HepG2 (cell line): ENCODE results near the gene FKBP1B. TPM values are rescaled to one million over a fixed set of nuclear protein-coding genes. Genes with fewer than 3 reads are reported as not detected.

Experiments
- ATAC-seq: fragments of 200-7000 bp; cut with Tn5 transposase; 3 replicates; pipeline ENCODE4 v1.9.1; 2020; ENCODE audit warnings: mild to moderate bottlenecking, moderate library complexity
- BruUV-seq: library from RNA; stranded (reverse); fragments of 400-500 nt; replicated peaks from 2 replicates; lab custom pipeline; 2021; lab: Mats Ljungman, UMichigan
- CTCF ChIA-PET: fragments of 300-600 bp; formaldehyde crosslinking; extraction: SDS; loops from one replicate; lab custom pipeline; 2021; ENCODE audit warnings: low total read pairs, inconsistent platforms, low intra/inter-chr PET ratio; lab: Yijun Ruan, JAX
- POLR2A ChIA-PET: fragments of 350-600 bp; sonication (Branson Sonifier 250); formaldehyde crosslinking; loops from one replicate; lab custom pipeline; 2020; ENCODE audit warnings: antibody characterized with exemption, inconsistent platforms; lab: Yijun Ruan, JAX
- DNase-seq: peaks from one replicate; pipeline ENCODE4 v3.0.0-alpha.2; 2015; ENCODE audit warnings: low spot score
- FAIRE-seq: peaks from 3 replicates; lab custom pipeline; 2011; peaks lifted over from hg19 to GRCh38; lab: Jason Lieb, UNC
- H2AFZ ChIP-seq: one replicate; pipeline ENCODE4 v1.6.1; 2011; ENCODE audit warnings: low read length, inconsistent platforms
- H3K27ac ChIP-seq: fragments of 300-600 bp; 3 replicates; pipeline ENCODE4 v1.8.0; 2011; ENCODE audit warnings: mixed run types, mild to moderate bottlenecking, mixed read lengths, low read length, inconsistent platforms; ENCODE audit not compliant: insufficient read depth; ENCODE audit errors: extremely low read length
- H3K27me3 ChIP-seq, 2 experiments: fragments of 200-600 bp in 1 of 2; 2 replicates in 1 of 2; 3 replicates in 1 of 2; pipeline versions ENCODE4 v1.6.0 to v1.8.0; 2011; ENCODE audit warnings: low read length in 2 of 2, mild to moderate bottlenecking in 2 of 2, moderate library complexity in 2 of 2, inconsistent platforms in 1 of 2; ENCODE audit not compliant: insufficient read depth in 2 of 2, control insufficient read depth in 1 of 2
- H3K36me3 ChIP-seq, 2 experiments: fragments of 200-600 bp in 1 of 2; replicated peaks in 1 of 2; 2 replicates in 1 of 2; 3 replicates in 1 of 2; pipeline versions ENCODE4 v1.5.1 to v1.8.0; 2011; ENCODE audit warnings: low read length in 2 of 2, inconsistent platforms in 1 of 2; ENCODE audit not compliant: insufficient read depth in 2 of 2, control insufficient read depth in 1 of 2
- H3K4me1 ChIP-seq: 2 replicates; pipeline ENCODE4 v1.5.1; 2012; ENCODE audit warnings: low read length, inconsistent platforms; ENCODE audit not compliant: insufficient read depth
- H3K4me2 ChIP-seq: 2 replicates; pipeline ENCODE4 v1.6.0; 2011; ENCODE audit warnings: low read depth, low read length, inconsistent platforms
- H3K4me3 ChIP-seq, 3 experiments: fragments of 200-600 bp in 1 of 3; sonication (generic), shearing (Covaris generic) in 1 of 3; replicated peaks in 1 of 3; 2 replicates each; pipeline ENCODE4 v1.5.1; 2011 to 2016; ENCODE audit warnings: low read length in 3 of 3, inconsistent platforms in 2 of 3, low read depth in 2 of 3, mild to moderate bottlenecking in 2 of 3, control low read depth in 1 of 3, mixed read lengths in 1 of 3; ENCODE audit not compliant: insufficient read depth in 1 of 3
- H3K79me2 ChIP-seq: one replicate; pipeline ENCODE4 v1.6.1; 2011; ENCODE audit warnings: low read length, inconsistent platforms; ENCODE audit not compliant: insufficient read depth
- H3K9ac ChIP-seq: 2 replicates; pipeline ENCODE4 v1.6.0; 2011; ENCODE audit warnings: mild to moderate bottlenecking, low read depth, low read length, inconsistent platforms; ENCODE audit not compliant: insufficient read depth
- H3K9me3 ChIP-seq: 2 replicates; pipeline ENCODE4 v1.5.1; 2012; ENCODE audit warnings: mild to moderate bottlenecking, low read length
- H4K20me1 ChIP-seq: 2 replicates; pipeline ENCODE4 v1.6.0; 2011; ENCODE audit warnings: inconsistent platforms, mild to moderate bottlenecking, low read length, moderate library complexity; ENCODE audit not compliant: insufficient read depth
- DR1 ChIP-seq: sonication (generic); formaldehyde crosslinking; IDR thresholded peaks from 2 replicates; pipeline ENCODE4 v1.8.0; 2021; ENCODE audit warnings: mild to moderate bottlenecking, missing genetic modification reagents, inconsistent platforms
- ETS1 ChIP-seq: sonication (generic); formaldehyde crosslinking; IDR thresholded peaks from 2 replicates; pipeline ENCODE4 v1.4.0; 2020; ENCODE audit warnings: missing genetic modification reagents
- MBNL3 ChIP-seq: fragments of 250-450 bp; sonication (Bioruptor Pico); conservative IDR thresholded peaks from 2 replicates; pipeline ENCODE4 v1.8.0; 2022; ENCODE audit warnings: mild to moderate bottlenecking, inconsistent platforms
- MXI1 ChIP-seq: IDR thresholded peaks from 3 replicates; pipeline ENCODE4 v1.6.1; 2012; ENCODE audit warnings: low read depth, low read length, inconsistent platforms, borderline replicate concordance
- NR2F6 ChIP-seq, 2 experiments: IDR thresholded peaks; 2 replicates each; pipeline ENCODE4 v1.6.1; 2016; ENCODE audit warnings: antibody characterized with exemption in 1 of 2, mild to moderate bottlenecking in 1 of 2
- PHF5A ChIP-seq: IDR thresholded peaks from one replicate; pipeline ENCODE4 v1.6.1; 2018; ENCODE audit warnings: low read depth, missing genetic modification reagents; ENCODE audit not compliant: unreplicated experiment
- RAD51 ChIP-seq: fragments of 450-650 bp; IDR thresholded peaks from 2 replicates; pipeline ENCODE4 v1.6.1; 2016; ENCODE audit warnings: borderline replicate concordance
- SAP130 ChIP-seq: IDR thresholded peaks from 2 replicates; pipeline ENCODE4 v1.6.1; 2016; ENCODE audit warnings: low read depth
- SMARCE1 ChIP-seq: fragments of 450-650 bp; IDR thresholded peaks from 2 replicates; pipeline ENCODE4 v1.6.1; 2017; ENCODE audit warnings: borderline replicate concordance
- TBL1XR1 ChIP-seq: fragments of 150-350 bp; IDR thresholded peaks from 2 replicates; pipeline ENCODE4 v1.6.1; 2014; ENCODE audit warnings: borderline replicate concordance, low read length; ENCODE audit not compliant: partially characterized antibody
- ZBTB20 ChIP-seq: sonication (generic); formaldehyde crosslinking; IDR thresholded peaks from 2 replicates; pipeline ENCODE4 v1.8.1; 2023; ENCODE audit warnings: missing genetic modification reagents, low read depth, mild to moderate bottlenecking, borderline replicate concordance
- ZFP37 ChIP-seq: sonication (generic); formaldehyde crosslinking; IDR thresholded peaks from 2 replicates; pipeline ENCODE4 v1.4.0; 2020; ENCODE audit warnings: missing genetic modification reagents, borderline replicate concordance
- ZMYM4 ChIP-seq: sonication (generic); formaldehyde crosslinking; IDR thresholded peaks from 2 replicates; pipeline ENCODE4 v1.8.1; 2023; ENCODE audit warnings: mild to moderate bottlenecking, missing genetic modification reagents
- ZNF10 ChIP-seq: sonication (generic); formaldehyde crosslinking; IDR thresholded peaks from 2 replicates; pipeline ENCODE4 v1.4.0; 2020; ENCODE audit warnings: mild to moderate bottlenecking, low read depth, missing genetic modification reagents, borderline replicate concordance
- ZNF484 ChIP-seq: sonication (generic); formaldehyde crosslinking; IDR thresholded peaks from 2 replicates; pipeline ENCODE4 v1.5.1; 2020; ENCODE audit warnings: mild to moderate bottlenecking, low read depth, missing genetic modification reagents, borderline replicate concordance
- ZNF737 ChIP-seq: sonication (generic); formaldehyde crosslinking; IDR thresholded peaks from 2 replicates; pipeline ENCODE4 v1.5.0; 2020; ENCODE audit warnings: missing genetic modification reagents, mild to moderate bottlenecking, borderline replicate concordance
- ZZZ3 ChIP-seq: sonication (generic); formaldehyde crosslinking; IDR thresholded peaks from 2 replicates; pipeline ENCODE4 v1.4.0; 2020; ENCODE audit warnings: missing genetic modification reagents, mild to moderate bottlenecking, borderline replicate concordance
- WGBS: methylation state at CpG from one replicate; pipeline ENCODE4 v1.1.6; 2017; ENCODE audit warnings: low lambda C conversion rate; 5-methylcytosine and 5-hydroxymethylcytosine counted together
- in situ Hi-C: cut with HindIII; loops from 2 replicates; pipeline ENCODE4 v1.10.0; 2017; ENCODE audit warnings: low pct_unique_long_range_greater_than_20kb; ENCODE audit not compliant: extremely low pct_ligation_motif_present
- intact Hi-C: fragments of 100-400 bp; cut with micrococcal nuclease; formaldehyde crosslinking; loops from one replicate; pipeline ENCODE4 v1.10.0; 2022; ENCODE audit not compliant: unreplicated experiment
- polyA plus RNA-seq, 8 experiments: library from polyadenylated mRNA; depleted of rRNA in 3 of 8; stranded (reverse) in 7 of 8; unstranded in 1 of 8; fragments of >200 nt; fragmentation: Illumina TruSeq in 4 of 8; extraction: Trizol in 4 of 8; gene quantifications; 2 replicates each; pipeline versions ENCODE4 v1.2.1 to v1.2.3, GENCODE V29; 2011 to 2016; ENCODE audit warnings: low read depth in 4 of 8, missing spikeins in 1 of 8, mixed read lengths in 1 of 8; ENCODE audit not compliant: insufficient read depth in 1 of 8
- total RNA-seq, 5 experiments: library from RNA; depleted of rRNA; stranded (reverse); fragments of >200 nt; fragmentation: Illumina TruSeq; extraction: Trizol; gene quantifications; 2 replicates each; pipeline ENCODE4 v1.2.3, GENCODE V29; 2016; ENCODE audit warnings: low read depth in 1 of 5
- TF ChIP-seq, protein P1 (sequence below): sonication (generic); formaldehyde crosslinking; IDR thresholded peaks from 2 replicates; pipeline ENCODE4 v1.5.1; 2020; ENCODE audit warnings: mild to moderate bottlenecking, missing genetic modification reagents, moderate library complexity

Gene FKBP1B
- total and polyA plus RNA-seq, 2 of the 13 experiments (the other 11 are each of a cell fraction or from before 2014, with no cell fraction given) = 35.2 to 96.3 TPM

- TF ChIP-seq, protein P1, sequence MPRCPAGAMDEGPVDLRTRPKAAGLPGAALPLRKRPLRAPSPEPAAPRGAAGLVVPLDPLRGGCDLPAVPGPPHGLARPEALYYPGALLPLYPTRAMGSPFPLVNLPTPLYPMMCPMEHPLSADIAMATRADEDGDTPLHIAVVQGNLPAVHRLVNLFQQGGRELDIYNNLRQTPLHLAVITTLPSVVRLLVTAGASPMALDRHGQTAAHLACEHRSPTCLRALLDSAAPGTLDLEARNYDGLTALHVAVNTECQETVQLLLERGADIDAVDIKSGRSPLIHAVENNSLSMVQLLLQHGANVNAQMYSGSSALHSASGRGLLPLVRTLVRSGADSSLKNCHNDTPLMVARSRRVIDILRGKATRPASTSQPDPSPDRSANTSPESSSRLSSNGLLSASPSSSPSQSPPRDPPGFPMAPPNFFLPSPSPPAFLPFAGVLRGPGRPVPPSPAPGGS (CRISPR knock-in tag) = no peak
- TF ChIP-seq TBL1XR1 (no peak), ZFP37 (CRISPR knock-in tag) (no peak)
- TF ChIP-seq, all 625 proteins: peak for 0
Measured at GRCh38 chr2:24007693-24008092, 41.8 kb upstream of the FKBP1B start (continued).

DNA sequence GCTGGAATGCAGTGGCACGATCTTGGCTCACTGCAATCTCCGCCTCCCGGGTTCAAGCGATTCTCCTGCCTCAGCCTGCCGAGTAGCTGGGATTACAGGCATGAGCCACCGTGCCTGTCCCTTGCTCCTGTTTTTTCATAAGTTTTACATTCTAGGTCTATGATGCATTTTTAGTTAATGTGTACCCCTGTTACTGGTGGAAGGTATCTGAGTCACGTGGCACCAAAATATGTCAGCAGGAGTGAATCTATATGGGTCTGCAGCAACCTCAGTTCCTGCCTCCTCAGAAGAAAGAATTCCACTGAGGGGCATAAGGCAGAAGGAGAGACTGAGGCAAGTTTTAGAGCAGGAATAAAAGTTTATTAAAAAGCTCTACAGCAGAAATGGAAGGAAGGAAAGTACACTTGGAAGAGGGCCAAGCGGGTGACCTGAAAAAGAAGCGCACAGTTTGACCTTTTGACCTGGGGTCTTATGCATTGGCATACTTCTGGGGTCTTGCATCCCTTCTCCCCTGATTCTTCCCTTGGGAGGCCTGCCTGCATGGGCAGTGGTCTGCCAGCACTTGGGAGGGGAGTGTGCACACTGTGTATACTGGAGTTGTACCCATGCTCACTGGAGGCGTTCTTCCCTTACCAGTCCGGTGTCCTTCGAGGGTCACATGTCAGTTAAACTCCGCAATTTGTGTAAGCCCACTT lies 40.7 kb upstream of the FKBP1B start:
- H4K20me1 ChIP-seq = no peaks in the 10 kb centered on the region
- no peaks in the 10 kb centered on the region for H3K27me3 ChIP-seq
- H3K4me1 ChIP-seq = peaks cover 31% of the 10 kb centered on the region
- H3K79me2 ChIP-seq = no peaks in the 10 kb centered on the region
- in situ Hi-C loops (no loop called here), intact Hi-C loops (no loop called here)
- WGBS = 34% methylated on average over 13 of the region's 13 CpGs
- H3K4me3 ChIP-seq = peak overlapping the region in 1 of 3 experiments; percentile 51; a peak in 1 of 6 replicates
- H3K9ac ChIP-seq = peak overlapping the region; percentile 3; the same call in 1 of the 2 replicates
- peak; percentile 50 for ATAC-seq
- no peaks in the 10 kb centered on the region for H3K9me3 ChIP-seq
- BruUV-seq = no TSS peak
- DNase-seq = peak; percentile 36
- ChIA-PET CTCF (interaction anchor here (0.7 kb wide), 1 partner anchor 167 kb away, joined by 3 read pairs; no protein-coding TSS in a partner anchor), POLR2A (interaction anchor here (2.3 kb wide), 1 partner anchor 39 kb away, joined by 7 read pairs; the partner anchor contains the start of gene WDCP)
- no peak overlapping the region for H3K27ac ChIP-seq
- H3K36me3 ChIP-seq = no peaks in the 10 kb centered on the region
- FAIRE-seq = no peak
- no peak overlapping the region for H2AFZ ChIP-seq
- H3K4me2 ChIP-seq = peak overlapping the region; percentile 73
- no peak for TF ChIP-seq MXI1
- no peak for TF ChIP-seq ZZZ3 (CRISPR knock-in tag)
- peak; percentile 17; the same call in 1 of the 2 replicates for TF ChIP-seq ZBTB20 (CRISPR knock-in tag)
- TF ChIP-seq DR1 (CRISPR knock-in tag) = no peak
- no peak for TF ChIP-seq ZNF10 (CRISPR knock-in tag)
- TF ChIP-seq SAP130 (CRISPR knock-in tag) = peak; percentile 12; the same call in 1 of the 2 replicates
- no peak for TF ChIP-seq MBNL3 (CRISPR knock-in tag)
- TF ChIP-seq RAD51 = peak; percentile 45; the same call in 1 of the 2 replicates
- no peak for TF ChIP-seq SMARCE1
- no peak for TF ChIP-seq ETS1 (CRISPR knock-in tag)
- no peak for TF ChIP-seq ZNF737 (CRISPR knock-in tag)
- no peak for TF ChIP-seq ZMYM4 (CRISPR knock-in tag)
- no peak for TF ChIP-seq PHF5A (CRISPR knock-in tag)
- peak; percentile 77 for TF ChIP-seq NR2F6 (IDR thresholded peaks at IDR 0.05)
- no peak for TF ChIP-seq NR2F6 (CRISPR knock-in tag; IDR thresholded peaks at IDR 0.05)
- no peak for TF ChIP-seq ZNF484
- TF ChIP-seq TBL1XR1 = no peak
